ENCODE data around the gene STX4.

The STX4 gene

GRCh38 chr16:31080035-31080629, 46.8 kb downstream of the STX4 start:
- 92 to 97% methylated on average over 31 to 39 of the region's 40 CpGs for WGBS, 2 experiments (ENCODE audit: insufficient coverage in 2 of 2)
- no peaks in the 10 kb centered on the region for H3K9me3 ChIP-seq (ENCODE audit: control insufficient read depth, low read length)
- H3K36me3 ChIP-seq (ENCODE audit: control insufficient read depth, insufficient read depth, low read length) = peaks cover 79% of the 10 kb centered on the region
- no peaks in the 10 kb centered on the region for H3K4me1 ChIP-seq (ENCODE audit: control insufficient read depth, insufficient read depth, low read length, poor library complexity, severe bottlenecking)
- no peak overlapping the region for H3K4me3 ChIP-seq (ENCODE audit: extremely low read depth, insufficient read depth, low read length, poor library complexity, severe bottlenecking)
- H3K27ac ChIP-seq (ENCODE audit: low read depth, low read length, severe bottlenecking) = no peak overlapping the region

DNA sequence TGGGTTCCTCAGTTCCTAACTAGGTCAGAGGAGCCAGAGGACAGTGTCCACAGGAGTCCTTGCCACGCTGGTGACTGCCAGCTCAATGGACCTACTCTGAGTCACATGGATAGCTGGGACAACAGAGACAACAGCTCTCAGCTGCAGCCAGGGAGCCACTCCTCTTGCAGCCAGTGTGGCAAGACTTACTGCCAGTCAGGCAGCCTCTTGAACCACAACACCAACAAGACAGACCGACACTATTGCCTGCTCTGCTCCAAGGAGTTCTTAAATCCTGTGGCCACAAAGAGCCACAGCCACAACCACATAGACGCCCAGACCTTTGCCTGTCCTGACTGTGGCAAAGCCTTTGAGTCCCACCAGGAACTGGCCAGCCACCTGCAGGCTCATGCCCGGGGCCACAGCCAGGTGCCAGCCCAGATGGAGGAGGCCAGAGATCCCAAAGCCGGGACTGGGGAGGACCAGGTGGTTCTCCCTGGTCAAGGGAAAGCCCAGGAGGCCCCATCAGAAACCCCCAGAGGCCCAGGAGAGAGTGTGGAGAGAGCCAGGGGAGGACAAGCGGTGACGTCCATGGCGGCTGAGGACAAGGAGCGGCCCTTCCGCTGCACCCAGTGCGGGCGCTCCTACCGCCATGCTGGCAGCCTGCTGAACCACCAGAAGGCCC, 47.5 kb downstream of the STX4 start:
- no peak overlapping the region for H3K4me3 ChIP-seq (ENCODE audit: extremely low read depth, insufficient read depth, low read length, poor library complexity, severe bottlenecking)
- 95% methylated on average over 12 to 13 of the region's 13 CpGs for WGBS, 2 experiments (ENCODE audit: insufficient coverage in 2 of 2)
- H3K36me3 ChIP-seq (ENCODE audit: control insufficient read depth, insufficient read depth, low read length) = peaks cover 81% of the 10 kb centered on the region
- H3K4me1 ChIP-seq (ENCODE audit: control insufficient read depth, insufficient read depth, low read length, poor library complexity, severe bottlenecking) = no peaks in the 10 kb centered on the region
- H3K9me3 ChIP-seq (ENCODE audit: control insufficient read depth, low read length) = no peaks in the 10 kb centered on the region
- H3K27ac ChIP-seq (ENCODE audit: low read depth, low read length, severe bottlenecking) = no peak overlapping the region

- H3K4me3 ChIP-seq (ENCODE audit: extremely low read depth, insufficient read depth, low read length, poor library complexity, severe bottlenecking) = no peak overlapping the region
- H3K27ac ChIP-seq (ENCODE audit: low read depth, low read length, severe bottlenecking) = no peak overlapping the region
- H3K36me3 ChIP-seq (ENCODE audit: control insufficient read depth, insufficient read depth, low read length) = peaks cover 74% of the 10 kb centered on the region
- no peaks in the 10 kb centered on the region for H3K4me1 ChIP-seq (ENCODE audit: control insufficient read depth, insufficient read depth, low read length, poor library complexity, severe bottlenecking)
- 90 to 96% methylated on average over 17 to 26 of the region's 26 CpGs for WGBS, 2 experiments (ENCODE audit: insufficient coverage in 2 of 2)
- no peaks in the 10 kb centered on the region for H3K9me3 ChIP-seq (ENCODE audit: control insufficient read depth, low read length)
Measured at GRCh38 chr16:31081428-31082351, 48.3 kb downstream of the STX4 start.

- Histone ChIP-seq H3K27ac (ENCODE audit: low read depth, low read length, severe bottlenecking) (no peak overlapping the region), H3K9me3 (ENCODE audit: control insufficient read depth, low read length) (no peaks in the 10 kb centered on the region), H3K36me3 (ENCODE audit: control insufficient read depth, insufficient read depth, low read length) (peaks cover 73% of the 10 kb centered on the region), H3K4me3 (ENCODE audit: extremely low read depth, insufficient read depth, low read length, poor library complexity, severe bottlenecking) (no peak overlapping the region), H3K4me1 (ENCODE audit: control insufficient read depth, insufficient read depth, low read length, poor library complexity, severe bottlenecking) (no peaks in the 10 kb centered on the region)
- WGBS, 2 experiments (ENCODE audit: insufficient coverage in 2 of 2) = 81 to 93% methylated on average over 9 to 11 of the region's 14 CpGs
Measured at GRCh38 chr16:31082368-31083045, 49.1 kb downstream of the STX4 start.

- no peaks in the 10 kb centered on the region for H3K9me3 ChIP-seq (ENCODE audit: control insufficient read depth, low read length)
Measured at GRCh38 chr16:31083081-31083480, 49.7 kb downstream of the STX4 start.

GRCh38 chr16:31083556-31083955, 50.2 kb downstream of the STX4 start:
- peaks cover 73% of the 10 kb centered on the region for H3K36me3 ChIP-seq (ENCODE audit: control insufficient read depth, insufficient read depth, low read length)
- no peak overlapping the region for H3K27ac ChIP-seq (ENCODE audit: low read depth, low read length, severe bottlenecking)
- WGBS, 2 experiments (ENCODE audit: insufficient coverage in 2 of 2) = 96 to 100% methylated on average over 2 of the region's 5 CpGs

More at GRCh38 chr16:31083081-31083480, 49.7 kb downstream of the STX4 start:
- Histone ChIP-seq H3K4me1 (ENCODE audit: control insufficient read depth, insufficient read depth, low read length, poor library complexity, severe bottlenecking) (no peaks in the 10 kb centered on the region), H3K36me3 (ENCODE audit: control insufficient read depth, insufficient read depth, low read length) (peaks cover 73% of the 10 kb centered on the region), H3K27ac (ENCODE audit: low read depth, low read length, severe bottlenecking) (no peak overlapping the region), H3K4me3 (ENCODE audit: extremely low read depth, insufficient read depth, low read length, poor library complexity, severe bottlenecking) (no peak overlapping the region)
- WGBS, 2 experiments (ENCODE audit: insufficient coverage in 2 of 2) = 80 to 100% methylated on average over 1 of the region's 9 CpGs

DNA sequence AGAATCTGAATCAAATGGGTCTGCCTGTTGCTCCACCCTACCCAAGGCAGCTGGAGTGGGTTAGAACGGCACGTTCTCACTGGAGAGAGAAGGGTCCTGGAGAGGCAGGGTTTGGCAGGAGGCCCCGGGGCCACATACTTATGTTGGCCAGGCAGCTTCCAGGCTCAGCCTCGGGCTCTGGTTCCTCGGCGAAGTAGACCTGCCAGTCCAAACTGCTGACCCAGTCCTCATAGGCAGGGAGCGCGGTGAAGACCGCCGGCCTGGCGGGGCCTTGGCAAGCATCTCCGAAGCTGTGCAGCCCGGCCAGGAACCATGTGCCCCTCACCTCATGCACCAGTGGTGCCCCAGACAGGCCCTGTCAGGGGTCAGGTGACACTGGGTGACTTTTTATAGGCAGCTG, 50.6 kb downstream of the STX4 start:
- Histone ChIP-seq H3K27ac (ENCODE audit: low read depth, low read length, severe bottlenecking) (no peak overlapping the region), H3K36me3 (ENCODE audit: control insufficient read depth, insufficient read depth, low read length) (peaks cover 73% of the 10 kb centered on the region), H3K9me3 (ENCODE audit: control insufficient read depth, low read length) (no peaks in the 10 kb centered on the region), H3K4me3 (ENCODE audit: extremely low read depth, insufficient read depth, low read length, poor library complexity, severe bottlenecking) (no peak overlapping the region), H3K4me1 (ENCODE audit: control insufficient read depth, insufficient read depth, low read length, poor library complexity, severe bottlenecking) (no peaks in the 10 kb centered on the region)
- WGBS, 2 experiments (ENCODE audit: insufficient coverage in 2 of 2) = 95 to 96% methylated on average over 13 of the region's 13 CpGs

More at GRCh38 chr16:31083556-31083955, 50.2 kb downstream of the STX4 start:
- H3K4me3 ChIP-seq (ENCODE audit: extremely low read depth, insufficient read depth, low read length, poor library complexity, severe bottlenecking) = no peak overlapping the region
- no peaks in the 10 kb centered on the region for H3K4me1 ChIP-seq (ENCODE audit: control insufficient read depth, insufficient read depth, low read length, poor library complexity, severe bottlenecking)
- no peaks in the 10 kb centered on the region for H3K9me3 ChIP-seq (ENCODE audit: control insufficient read depth, low read length)

- no peak overlapping the region for H3K27ac ChIP-seq (ENCODE audit: low read depth, low read length, severe bottlenecking)
- H3K9me3 ChIP-seq (ENCODE audit: control insufficient read depth, low read length) = no peaks in the 10 kb centered on the region
- H3K36me3 ChIP-seq (ENCODE audit: control insufficient read depth, insufficient read depth, low read length) = peaks cover 71% of the 10 kb centered on the region
- H3K4me3 ChIP-seq (ENCODE audit: extremely low read depth, insufficient read depth, low read length, poor library complexity, severe bottlenecking) = no peak overlapping the region
- 95 to 97% methylated on average over 7 to 15 of the region's 16 CpGs for WGBS, 2 experiments (ENCODE audit: insufficient coverage in 2 of 2)
- H3K4me1 ChIP-seq (ENCODE audit: control insufficient read depth, insufficient read depth, low read length, poor library complexity, severe bottlenecking) = no peaks in the 10 kb centered on the region
Measured at GRCh38 chr16:31084584-31085302, 51.4 kb downstream of the STX4 start.

DNA sequence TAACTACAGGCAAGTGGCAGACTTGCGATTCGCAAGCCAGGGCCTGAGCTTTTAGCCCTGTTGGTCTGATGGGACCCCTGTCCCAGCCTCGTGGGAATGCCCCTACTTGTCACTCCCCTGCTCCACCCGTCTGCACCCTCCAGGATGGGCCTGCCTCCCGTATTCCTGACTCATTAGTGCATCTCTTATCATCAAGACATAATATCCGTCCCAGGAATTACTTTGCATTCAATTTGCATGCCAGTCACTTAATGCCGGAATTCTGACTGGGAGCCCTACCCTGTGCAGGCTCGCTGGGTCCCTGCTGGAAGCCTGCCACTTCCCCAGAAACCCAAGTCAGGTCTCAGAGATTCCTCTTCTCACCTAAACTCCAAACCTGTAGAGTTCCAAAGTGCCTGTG, 52.1 kb downstream of the STX4 start:
- no peak overlapping the region for H3K27ac ChIP-seq (ENCODE audit: low read depth, low read length, severe bottlenecking)
- H3K9me3 ChIP-seq (ENCODE audit: control insufficient read depth, low read length) = no peaks in the 10 kb centered on the region
- H3K4me3 ChIP-seq (ENCODE audit: extremely low read depth, insufficient read depth, low read length, poor library complexity, severe bottlenecking) = no peak overlapping the region
- H3K4me1 ChIP-seq (ENCODE audit: control insufficient read depth, insufficient read depth, low read length, poor library complexity, severe bottlenecking) = no peaks in the 10 kb centered on the region
- H3K36me3 ChIP-seq (ENCODE audit: control insufficient read depth, insufficient read depth, low read length) = peaks cover 71% of the 10 kb centered on the region
- 84 to 91% methylated on average over 7 to 8 of the region's 8 CpGs for WGBS, 2 experiments (ENCODE audit: insufficient coverage in 2 of 2)
